Lung (tissue), 12 donors: ENCODE data around the gene KCNG2. TPM values are rescaled to one million over a fixed set of nuclear protein-coding genes. Genes with fewer than 3 reads are reported as not detected.
A peak's percentile ranks its signal among the peaks of the same experiment; 100 is the strongest.

ENCODE experiments used
- ATAC-seq: fragments of 200-7000 bp; cut with Tn5 transposase; one replicate; pipeline ENCODE4 v1.9.1; 2020; ENCODE audit warnings: moderate number of reproducible peaks; ENCODE audit not compliant: insufficient read depth, low FRiP score
- DNase-seq, 3 donors: peaks; one replicate each; pipeline ENCODE4 v3.0.0-alpha.2; 2013 to 2017
- H3K27ac ChIP-seq, 2 donors: one replicate each; pipeline ENCODE4 v1.5.1; 2013; ENCODE audit warnings: mild to moderate bottlenecking in 2 of 2, moderate library complexity in 2 of 2, control low read depth in 1 of 2, inconsistent platforms in 1 of 2, low read depth in 1 of 2, low read length in 1 of 2
- H3K27me3 ChIP-seq, 3 donors: one replicate each; pipeline ENCODE4 v1.5.1; 2013; ENCODE audit warnings: low read length in 2 of 3; ENCODE audit not compliant: control insufficient read depth in 3 of 3, insufficient read depth in 3 of 3
- H3K36me3 ChIP-seq, 4 donors: one replicate each; pipeline ENCODE4 v1.5.1; 2013; ENCODE audit warnings: low read length in 4 of 4, mild to moderate bottlenecking in 1 of 4, moderate library complexity in 1 of 4; ENCODE audit not compliant: control insufficient read depth in 4 of 4, insufficient read depth in 4 of 4
- H3K4me1 ChIP-seq, 5 donors: one replicate each; pipeline ENCODE4 v1.5.1; 2013; ENCODE audit warnings: low read length in 5 of 5, mild to moderate bottlenecking in 2 of 5, moderate library complexity in 1 of 5; ENCODE audit not compliant: control insufficient read depth in 5 of 5, insufficient read depth in 5 of 5
- H3K4me3 ChIP-seq: one replicate; pipeline ENCODE4 v1.5.1; 2013; ENCODE audit warnings: mild to moderate bottlenecking, control low read depth, moderate library complexity
- H3K9ac ChIP-seq, 2 donors: one replicate each; pipeline ENCODE4 v1.5.1; 2013; ENCODE audit warnings: low read length in 2 of 2, control low read depth in 1 of 2; ENCODE audit not compliant: insufficient read depth in 1 of 2
- H3K9me3 ChIP-seq, 4 donors: one replicate each; pipeline ENCODE4 v1.5.1; 2013; ENCODE audit warnings: low read length in 3 of 4, mild to moderate bottlenecking in 1 of 4, moderate library complexity in 1 of 4; ENCODE audit not compliant: control insufficient read depth in 4 of 4, insufficient read depth in 3 of 4
- WGBS, 2 donors: extraction: QIAGEN DNeasy Blood & Tissue Kit; methylation state at CpG; one replicate each; pipeline ENCODE4 v1.1.7; 2013; 5-methylcytosine and 5-hydroxymethylcytosine counted together
- polyA plus RNA-seq, 2 donors: library from polyadenylated mRNA; stranded (reverse); fragments of 200-250 nt; gene quantifications; one replicate each; pipeline ENCODE4 v1.2.1, GENCODE V29; 2013
- total RNA-seq, 2 donors: library from RNA; depleted of rRNA in 1 of 2; stranded (reverse); fragments of >200 nt in 1 of 2; gene quantifications; one replicate each; pipeline ENCODE4 v1.2.1, GENCODE V29; 2014 to 2021
- TF ChIP-seq, protein P1 (sequence below): IDR thresholded peaks from 2 replicates; pipeline ENCODE4 v1.5.1; 2012; ENCODE audit warnings: mild to moderate bottlenecking; ENCODE audit errors: control extremely low read depth, extremely low read depth
- donor health status: control.
- donor health status: control.
- donor health status: Bipolar disorder and iron deficiency.
- donor health status: healthy.
- donor health status: DM: yes; HTN: yes; CAD: no.

Gene KCNG2
- total and polyA plus RNA-seq, 4 donors = 0.16 to 1.8 (median 1.2) TPM

DNA sequence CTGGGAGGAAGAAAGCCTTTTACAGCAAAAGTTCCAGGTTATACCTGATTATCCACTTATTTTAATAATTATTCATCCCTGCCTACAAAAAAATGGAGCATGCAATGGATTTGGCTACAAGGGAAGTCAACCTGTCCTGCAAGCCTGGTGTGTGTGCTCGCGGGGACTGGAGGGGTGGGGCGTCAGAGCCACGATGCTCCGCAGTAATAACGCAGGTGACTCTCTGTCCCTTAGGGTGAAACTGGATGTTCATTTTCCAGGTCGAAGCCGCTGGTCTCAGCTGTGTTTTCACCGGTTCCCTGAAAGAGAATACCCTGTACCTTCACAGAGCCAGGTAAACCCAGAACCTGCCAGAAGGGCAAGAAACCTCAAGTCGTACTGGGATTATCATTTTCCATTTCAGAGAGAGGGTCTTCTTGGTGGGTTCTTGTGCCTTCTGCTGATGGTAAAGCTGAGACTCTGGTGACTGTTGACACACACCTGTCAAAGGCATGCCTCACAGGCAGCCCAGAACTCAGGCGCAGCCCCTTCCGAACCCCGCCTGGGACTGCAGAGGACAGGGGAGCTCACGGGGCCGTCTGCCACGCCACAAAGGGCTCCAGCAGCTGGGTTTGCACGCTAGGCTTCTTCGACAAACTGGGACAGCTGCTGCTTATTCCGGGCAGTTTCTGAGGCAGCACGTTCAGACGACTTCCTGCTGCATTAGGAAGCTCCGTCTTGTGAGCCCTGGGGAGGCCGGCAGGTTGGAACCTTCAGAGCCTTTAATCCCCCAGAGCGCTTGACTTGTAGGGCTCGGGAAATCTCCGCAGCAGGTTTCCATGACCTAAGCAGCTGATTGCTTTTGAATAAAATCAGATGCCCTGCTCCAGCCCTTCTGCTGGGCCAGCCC, 58.6 kb downstream of the KCNG2 start:
- H3K9me3 ChIP-seq = peaks cover 0 to 2% (median 0%) of the 10 kb centered on the region in 4 donors
- no peak overlapping the region for H3K4me3 ChIP-seq
- no peak overlapping the region for H3K9ac ChIP-seq
- peaks cover 0 to 4% (median 0%) of the 10 kb centered on the region in 3 donors for H3K27me3 ChIP-seq
- H3K4me1 ChIP-seq = peaks cover 0 to 17% (median 4%) of the 10 kb centered on the region in 5 donors
- H3K36me3 ChIP-seq = no peaks in the 10 kb centered on the region
- peak; percentile 63 to 69 (median 69) for DNase-seq
- H3K27ac ChIP-seq = no peak overlapping the region
- TF ChIP-seq, protein P1, sequence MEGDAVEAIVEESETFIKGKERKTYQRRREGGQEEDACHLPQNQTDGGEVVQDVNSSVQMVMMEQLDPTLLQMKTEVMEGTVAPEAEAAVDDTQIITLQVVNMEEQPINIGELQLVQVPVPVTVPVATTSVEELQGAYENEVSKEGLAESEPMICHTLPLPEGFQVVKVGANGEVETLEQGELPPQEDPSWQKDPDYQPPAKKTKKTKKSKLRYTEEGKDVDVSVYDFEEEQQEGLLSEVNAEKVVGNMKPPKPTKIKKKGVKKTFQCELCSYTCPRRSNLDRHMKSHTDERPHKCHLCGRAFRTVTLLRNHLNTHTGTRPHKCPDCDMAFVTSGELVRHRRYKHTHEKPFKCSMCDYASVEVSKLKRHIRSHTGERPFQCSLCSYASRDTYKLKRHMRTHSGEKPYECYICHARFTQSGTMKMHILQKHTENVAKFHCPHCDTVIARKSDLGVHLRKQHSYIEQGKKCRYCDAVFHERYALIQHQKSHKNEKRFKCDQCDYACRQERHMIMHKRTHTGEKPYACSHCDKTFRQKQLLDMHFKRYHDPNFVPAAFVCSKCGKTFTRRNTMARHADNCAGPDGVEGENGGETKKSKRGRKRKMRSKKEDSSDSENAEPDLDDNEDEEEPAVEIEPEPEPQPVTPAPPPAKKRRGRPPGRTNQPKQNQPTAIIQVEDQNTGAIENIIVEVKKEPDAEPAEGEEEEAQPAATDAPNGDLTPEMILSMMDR = no peak
- WGBS, 2 donors = 34 to 39% methylated on average over 26 of the region's 26 CpGs
- no peak for ATAC-seq

DNA sequence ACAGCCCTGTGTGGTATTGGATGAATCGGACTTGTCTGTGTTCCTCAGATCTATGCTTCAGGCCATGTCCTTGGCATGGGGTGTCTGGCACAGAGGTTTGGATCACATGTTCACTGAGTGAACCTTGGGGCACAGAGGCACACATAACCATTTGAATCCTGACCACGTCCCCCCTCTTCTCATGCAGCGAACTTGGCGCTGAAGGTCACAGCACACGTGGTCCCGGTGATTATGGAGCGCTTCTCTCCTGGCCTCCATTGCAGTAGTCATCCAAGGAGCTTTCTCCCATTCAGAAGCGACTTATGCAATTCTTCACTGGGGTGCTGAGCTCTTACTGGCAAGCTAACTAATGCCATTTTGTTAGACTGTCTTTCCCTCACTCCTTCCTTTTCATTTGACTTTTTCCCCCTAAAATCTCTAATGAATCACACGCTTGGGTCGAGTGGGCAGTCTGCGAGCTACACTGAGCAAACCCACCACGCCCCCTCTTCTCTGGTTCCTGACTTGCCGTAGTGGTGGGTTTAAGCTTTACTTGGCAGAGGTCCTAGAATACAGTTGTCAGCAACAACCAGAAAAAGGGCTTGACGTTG, 59.4 kb downstream of the KCNG2 start:
- Histone ChIP-seq H3K9ac (no peak overlapping the region), H3K4me1 (peaks cover 0 to 17% (median 4%) of the 10 kb centered on the region in 5 donors), H3K27ac (no peak overlapping the region), H3K4me3 (no peak overlapping the region), H3K36me3 (no peaks in the 10 kb centered on the region), H3K27me3 (no peaks in the 10 kb centered on the region), H3K9me3 (peaks cover 0 to 3% (median under 1%) of the 10 kb centered on the region in 4 donors)
- 45 to 55% methylated on average over 14 of the region's 14 CpGs for WGBS, 2 donors
- peak; percentile 69 to 84 (median 81) for DNase-seq
- ATAC-seq = no peak
- TF ChIP-seq, protein P1 = no peak

DNA sequence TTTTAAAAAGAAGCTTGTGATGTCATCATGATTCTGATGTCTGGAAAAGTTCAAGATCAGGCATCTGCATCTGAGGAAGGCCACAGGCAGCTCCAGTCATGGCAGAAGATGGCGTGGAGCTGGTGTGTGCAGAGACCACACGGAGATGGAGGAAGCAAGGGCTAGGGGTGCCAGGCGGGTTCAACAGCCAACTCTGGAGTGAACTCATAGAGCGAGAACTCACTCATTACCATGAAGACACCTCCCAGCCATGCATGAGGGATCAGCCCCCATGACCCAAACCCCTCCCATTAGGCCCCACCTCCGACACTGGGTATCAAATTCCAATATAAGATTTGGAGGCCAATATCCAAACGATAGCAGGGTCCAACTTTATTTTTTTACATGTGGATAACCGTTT, 61.6 kb downstream of the KCNG2 start:
- H3K4me3 ChIP-seq = no peak overlapping the region
- DNase-seq = no peak
- H3K27me3 ChIP-seq = no peaks in the 10 kb centered on the region
- no peaks in the 10 kb centered on the region for H3K36me3 ChIP-seq
- H3K4me1 ChIP-seq = peaks cover 0 to 17% (median 4%) of the 10 kb centered on the region in 5 donors
- peaks cover 0 to 10% (median 1%) of the 10 kb centered on the region in 4 donors for H3K9me3 ChIP-seq
- WGBS, 2 donors = 89 to 91% methylated on average over 7 of the region's 7 CpGs
- no peak overlapping the region for H3K27ac ChIP-seq
- TF ChIP-seq, protein P1 = no peak
- ATAC-seq = no peak
- H3K9ac ChIP-seq = no peak overlapping the region
